Activated CD4-positive, alpha-beta memory T cell treated with anti-CD3 and anti-CD28 coated beads for 36 hours (primary cell): ENCODE results near the gene DTNBP1. TPM values are rescaled to one million over a fixed set of nuclear protein-coding genes. Genes with fewer than 3 reads are reported as not detected.

ENCODE experiments used
- CTCF ChIA-PET: fragments of 350-600 bp; sonication (Branson Sonifier 250); formaldehyde crosslinking; loops from one replicate; lab custom pipeline; 2021; ENCODE audit warnings: antibody characterized with exemption, inconsistent platforms; lab: Charles Lee
- POLR2A ChIA-PET: fragments of 350-600 bp; sonication (Branson Sonifier 250); formaldehyde crosslinking; loops from one replicate; lab custom pipeline; 2021; ENCODE audit warnings: antibody characterized with exemption; lab: Charles Lee
- DNase-seq: peaks from one replicate; pipeline ENCODE4 v3.0.0-alpha.2; 2020
- H3K27ac Mint-ChIP-seq: one replicate; pipeline ENCODE4 v1.8.0; 2021; ENCODE audit warnings: mixed read lengths
- H3K27me3 Mint-ChIP-seq: one replicate; pipeline ENCODE4 v1.8.0; 2021; ENCODE audit warnings: mixed read lengths
- H3K36me3 Mint-ChIP-seq: one replicate; pipeline ENCODE4 v1.8.0; 2021; ENCODE audit warnings: mixed read lengths
- H3K4me1 Mint-ChIP-seq: one replicate; pipeline ENCODE4 v1.8.0; 2021; ENCODE audit warnings: low read depth, mixed read lengths
- H3K4me3 Mint-ChIP-seq: one replicate; pipeline ENCODE4 v1.8.0; 2021; ENCODE audit warnings: mild to moderate bottlenecking, mixed read lengths
- H3K9me3 Mint-ChIP-seq: one replicate; pipeline ENCODE4 v1.8.0; 2021; ENCODE audit warnings: mixed read lengths
- intact Hi-C: fragments of 100-400 bp; cut with micrococcal nuclease; formaldehyde crosslinking; loops from one replicate; pipeline ENCODE4 v1.15.1; 2023
- total RNA-seq, 2 experiments: library from RNA; stranded (reverse); gene quantifications; one replicate each; pipeline ENCODE4 v1.2.3, GENCODE V29; 2021

Gene DTNBP1
- total RNA-seq, 2 experiments from 2014 or later = 22.9 to 24.3 TPM

GRCh38 chr6:15598273-15598798, 64.5 kb downstream of the DTNBP1 start:
- Mint-ChIP-seq H3K27me3 (no peaks in the 10 kb centered on the region), H3K4me1 (peaks cover 21% of the 10 kb centered on the region), H3K27ac (no peak overlapping the region), H3K36me3 (peaks cover 8% of the 10 kb centered on the region), H3K4me3 (no peak overlapping the region), H3K9me3 (no peaks in the 10 kb centered on the region)
- intact Hi-C loops = no loop called here
- no peak for DNase-seq
- ChIA-PET CTCF (no interaction called here), POLR2A (no interaction called here)

DNA sequence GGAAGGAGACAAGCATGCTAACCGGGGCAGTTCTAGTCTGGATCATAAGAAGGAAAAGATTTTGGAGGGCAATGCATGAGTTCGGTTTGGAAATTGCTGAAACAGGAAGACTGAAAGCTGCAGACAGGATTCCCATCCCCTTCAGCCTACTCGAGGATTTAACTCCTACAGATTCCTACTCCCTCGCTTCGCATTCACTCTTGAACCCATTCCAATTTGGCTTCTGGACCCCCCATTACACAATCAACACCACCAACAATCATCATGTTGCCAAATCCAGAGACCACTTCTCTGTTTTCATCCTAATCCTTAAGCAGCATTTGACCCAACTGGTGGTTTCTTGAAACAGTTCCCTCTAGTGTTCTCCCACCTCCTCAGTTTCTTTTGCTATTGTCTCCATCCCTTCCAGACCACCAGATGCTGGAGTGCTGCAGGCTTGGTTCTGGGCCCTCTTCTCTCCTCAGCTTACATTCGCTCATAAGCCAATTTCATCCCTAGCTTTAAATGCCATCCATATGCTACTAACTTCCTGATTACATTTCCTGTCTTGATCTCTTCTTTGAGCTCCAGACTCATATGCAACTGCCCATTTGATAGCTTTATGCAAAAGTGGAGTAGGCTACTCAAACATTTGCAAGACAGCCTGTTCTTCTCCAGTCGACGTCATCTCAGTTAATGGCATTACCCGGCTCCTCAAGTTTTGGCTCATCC, 66.5 kb downstream of the DTNBP1 start:
- POLR2A ChIA-PET = no interaction called here
- H3K27me3 Mint-ChIP-seq = no peaks in the 10 kb centered on the region
- no peaks in the 10 kb centered on the region for H3K9me3 Mint-ChIP-seq
- no peak for DNase-seq
- no peak overlapping the region for H3K27ac Mint-ChIP-seq
- no peak overlapping the region for H3K4me3 Mint-ChIP-seq
- intact Hi-C loops = no loop called here
- peaks cover 8% of the 10 kb centered on the region for H3K36me3 Mint-ChIP-seq
- H3K4me1 Mint-ChIP-seq = peaks cover 28% of the 10 kb centered on the region
- CTCF ChIA-PET = interaction anchor here (0.6 kb wide), 1 partner anchor 942 kb away, joined by 3 read pairs; no protein-coding TSS in a partner anchor

GRCh38 chr6:15595461-15596173, 67.2 kb downstream of the DTNBP1 start:
- no peak for DNase-seq
- intact Hi-C loops = no loop called here
- H3K9me3 Mint-ChIP-seq = no peaks in the 10 kb centered on the region
- no peak overlapping the region for H3K4me3 Mint-ChIP-seq
- peaks cover 28% of the 10 kb centered on the region for H3K4me1 Mint-ChIP-seq
- no peaks in the 10 kb centered on the region for H3K27me3 Mint-ChIP-seq
- H3K27ac Mint-ChIP-seq = no peak overlapping the region
- CTCF ChIA-PET = no interaction called here
- peaks cover 5% of the 10 kb centered on the region for H3K36me3 Mint-ChIP-seq
- POLR2A ChIA-PET = no interaction called here

- no peak for DNase-seq
- Mint-ChIP-seq H3K4me1 (peaks cover 29% of the 10 kb centered on the region), H3K36me3 (peaks cover 1% of the 10 kb centered on the region), H3K4me3 (no peak overlapping the region), H3K9me3 (no peaks in the 10 kb centered on the region), H3K27ac (no peak overlapping the region), H3K27me3 (no peaks in the 10 kb centered on the region)
- CTCF ChIA-PET = interaction anchor here (0.6 kb wide), 1 partner anchor 1096 kb away, joined by 3 read pairs; no protein-coding TSS in a partner anchor
- POLR2A ChIA-PET = no interaction called here
- intact Hi-C loops = no loop called here
Observed at GRCh38 chr6:15594512-15595259, 68.1 kb downstream of the DTNBP1 start.

DNA sequence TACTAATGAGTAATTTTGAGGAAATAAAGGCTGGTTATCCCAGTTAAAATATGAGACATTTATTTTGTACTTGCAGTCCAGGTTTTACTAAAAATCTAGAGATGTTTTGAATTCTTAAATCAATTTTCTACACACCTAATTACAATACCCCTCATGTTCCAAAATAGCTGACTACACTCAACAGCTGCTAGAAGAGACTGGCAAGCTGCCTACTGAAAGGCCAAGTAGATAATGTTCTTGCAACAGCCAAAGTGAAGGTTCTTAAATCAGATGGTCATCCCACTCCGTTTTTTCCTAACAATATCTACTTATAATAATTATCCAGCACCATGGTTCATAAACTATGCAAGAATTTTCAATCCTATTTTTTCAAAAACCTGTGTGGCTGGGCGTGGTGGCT, 69.0 kb downstream of the DTNBP1 start:
- ChIA-PET CTCF (no interaction called here), POLR2A (no interaction called here)
- intact Hi-C loops = no loop called here
- no peaks in the 10 kb centered on the region for H3K27me3 Mint-ChIP-seq
- no peak for DNase-seq
- no peak overlapping the region for H3K4me3 Mint-ChIP-seq
- no peak overlapping the region for H3K27ac Mint-ChIP-seq
- peaks cover 38% of the 10 kb centered on the region for H3K4me1 Mint-ChIP-seq
- no peaks in the 10 kb centered on the region for H3K9me3 Mint-ChIP-seq
- peaks cover 1% of the 10 kb centered on the region for H3K36me3 Mint-ChIP-seq

DNA sequence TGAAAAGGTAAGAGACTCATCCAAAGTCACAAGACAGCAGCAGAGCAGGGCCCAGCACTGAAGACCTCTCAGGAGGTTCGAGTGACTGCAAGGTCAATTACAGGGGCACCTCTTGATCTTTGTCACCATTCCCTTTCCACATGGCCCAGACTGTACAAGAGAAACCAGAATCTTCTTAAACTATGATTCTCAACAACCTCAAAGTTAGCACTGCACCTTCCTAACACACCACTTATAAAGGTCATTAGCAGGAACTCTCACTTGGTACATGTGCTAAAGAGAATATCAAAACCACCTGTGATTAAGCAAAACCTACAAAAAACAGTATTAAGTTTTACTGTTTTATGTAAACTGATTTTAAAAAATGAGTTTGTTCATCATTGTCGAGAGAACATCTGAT, 70.2 kb downstream of the DTNBP1 start:
- Mint-ChIP-seq H3K27ac (no peak overlapping the region), H3K4me3 (no peak overlapping the region), H3K27me3 (no peaks in the 10 kb centered on the region), H3K9me3 (no peaks in the 10 kb centered on the region), H3K36me3 (peaks cover 1% of the 10 kb centered on the region), H3K4me1 (peaks cover 43% of the 10 kb centered on the region)
- intact Hi-C loops = no loop called here
- CTCF ChIA-PET = no interaction called here
- no peak for DNase-seq
- POLR2A ChIA-PET = no interaction called here

- intact Hi-C loops = loop anchor here (5.0 kb wide), 1 partner anchor 33 kb away; no protein-coding TSS in a partner anchor
- ChIA-PET CTCF (no interaction called here), POLR2A (interaction anchor here (0.6 to 0.9 kb wide), 2 partner anchors 40 to 168 kb away, joined by 3 read pairs; no protein-coding TSS in a partner anchor)
- DNase-seq = peak; percentile 59
- Mint-ChIP-seq H3K4me3 (no peak overlapping the region), H3K27me3 (no peaks in the 10 kb centered on the region), H3K4me1 (peaks cover 37% of the 10 kb centered on the region), H3K9me3 (no peaks in the 10 kb centered on the region), H3K27ac (no peak overlapping the region), H3K36me3 (no peaks in the 10 kb centered on the region)
Observed at GRCh38 chr6:15588971-15589634, 73.7 kb downstream of the DTNBP1 start.

GRCh38 chr6:15586503-15586902, 76.3 kb downstream of the DTNBP1 start:
- CTCF ChIA-PET = interaction anchor here (0.8 kb wide), 1 partner anchor 68 kb away, joined by 3 read pairs; no protein-coding TSS in a partner anchor
- intact Hi-C loops = loop anchor here (5.0 kb wide), 1 partner anchor 36 kb away; no protein-coding TSS in a partner anchor
- POLR2A ChIA-PET = interaction anchor here (0.6 to 0.7 kb wide), 2 partner anchors 17 to 36 kb away, joined by 3 read pairs; no protein-coding TSS in a partner anchor

GRCh38 chr6:15585760-15586214, 77.0 kb downstream of the DTNBP1 start:
- DNase-seq = no peak
- ChIA-PET POLR2A (interaction anchor here (0.7 kb wide), 1 partner anchor 16 kb away, joined by 3 read pairs; no protein-coding TSS in a partner anchor), CTCF (interaction anchor here (0.8 kb wide), 1 partner anchor 69 kb away, joined by 3 read pairs; no protein-coding TSS in a partner anchor)
- intact Hi-C loops = loop anchor here (5.0 kb wide), 1 partner anchor 37 kb away; no protein-coding TSS in a partner anchor
- Mint-ChIP-seq H3K27ac (no peak overlapping the region), H3K9me3 (no peaks in the 10 kb centered on the region), H3K4me3 (no peak overlapping the region), H3K36me3 (no peaks in the 10 kb centered on the region), H3K4me1 (peaks cover 23% of the 10 kb centered on the region), H3K27me3 (no peaks in the 10 kb centered on the region)

More at GRCh38 chr6:15586503-15586902, 76.3 kb downstream of the DTNBP1 start:
- DNase-seq = peak; percentile 44
- H3K36me3 Mint-ChIP-seq = no peaks in the 10 kb centered on the region
- peaks cover 23% of the 10 kb centered on the region for H3K4me1 Mint-ChIP-seq
- no peak overlapping the region for H3K4me3 Mint-ChIP-seq
- no peaks in the 10 kb centered on the region for H3K27me3 Mint-ChIP-seq
- no peak overlapping the region for H3K27ac Mint-ChIP-seq
- H3K9me3 Mint-ChIP-seq = no peaks in the 10 kb centered on the region

DNA sequence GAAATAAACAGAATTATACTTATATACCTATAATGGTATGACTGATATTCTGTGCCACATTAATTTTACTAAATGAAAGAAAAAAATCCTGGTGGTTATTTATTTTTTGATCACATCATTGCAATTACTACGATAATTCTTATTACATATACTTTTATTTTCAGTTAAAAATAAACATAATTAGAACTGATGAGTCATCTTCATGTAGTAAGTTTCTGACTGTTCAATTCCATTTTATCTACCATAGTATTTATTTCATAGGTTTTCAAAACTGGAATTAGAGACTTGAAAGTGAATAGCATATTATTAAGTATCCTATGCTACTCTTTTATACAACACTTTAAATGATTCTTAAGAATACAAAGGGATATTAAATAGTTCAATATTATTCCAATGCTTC, 80.3 kb downstream of the DTNBP1 start:
- H3K4me1 Mint-ChIP-seq = peaks cover 8% of the 10 kb centered on the region
- no peaks in the 10 kb centered on the region for H3K9me3 Mint-ChIP-seq
- H3K36me3 Mint-ChIP-seq = peaks cover 7% of the 10 kb centered on the region
- no peaks in the 10 kb centered on the region for H3K27me3 Mint-ChIP-seq
- ChIA-PET POLR2A (interaction anchor here (0.6 kb wide), 1 partner anchor 108 kb away, joined by 3 read pairs; no protein-coding TSS in a partner anchor), CTCF (no interaction called here)
- H3K27ac Mint-ChIP-seq = no peak overlapping the region
- DNase-seq = no peak
- H3K4me3 Mint-ChIP-seq = no peak overlapping the region
- intact Hi-C loops = no loop called here

- no peak for DNase-seq
- Mint-ChIP-seq H3K4me3 (no peak overlapping the region), H3K4me1 (peaks cover 6% of the 10 kb centered on the region), H3K27ac (no peak overlapping the region), H3K27me3 (no peaks in the 10 kb centered on the region), H3K36me3 (peaks cover 7% of the 10 kb centered on the region), H3K9me3 (no peaks in the 10 kb centered on the region)
- intact Hi-C loops = no loop called here
- POLR2A ChIA-PET = no interaction called here
- CTCF ChIA-PET = interaction anchor here (0.7 kb wide), 1 partner anchor 1025 kb away, joined by 4 read pairs; no protein-coding TSS in a partner anchor
Observed at GRCh38 chr6:15581751-15582150, 81.1 kb downstream of the DTNBP1 start.
